ENCODE results near the gene RAB10. TPM values are rescaled to one million over a fixed set of nuclear protein-coding genes. Genes with fewer than 3 reads are reported as not detected.

RAB10 gene
- total RNA-seq, 1 experiment from 2014 or later, result 167 TPM

Other genes starting within 250 kb of the RAB10 start
- gene ASXL2, start 155.6 kb upstream of the RAB10 start, total RNA-seq (2021; ENCODE audit: unreplicated experiment), result 29.2 TPM
- gene KIF3C, start 51.6 kb upstream of the RAB10 start, total RNA-seq (2021; ENCODE audit: unreplicated experiment), result 5.4 TPM
- 13.3 TPM for gene GAREM2, start 139.0 kb downstream of the RAB10 start, total RNA-seq (2021; ENCODE audit: unreplicated experiment)
- gene HADHA, start 210.5 kb downstream of the RAB10 start, total RNA-seq (2021; ENCODE audit: unreplicated experiment), result 101 TPM
- 65.5 TPM for gene HADHB, start 210.9 kb downstream of the RAB10 start, total RNA-seq (2021; ENCODE audit: unreplicated experiment)

Data from HCT116 (cell line).